Neural cell (in vitro differentiated cells): ENCODE measurements around the gene SPATA31C2. TPM values are rescaled to one million over a fixed set of nuclear protein-coding genes. Genes with fewer than 3 reads are reported as not detected.

Source experiments
- H2AFZ ChIP-seq: fragments of 200-600, 300-800 bp; sonication (generic), shearing (Covaris generic); 2 replicates; pipeline ENCODE4 v1.6.0; 2014; ENCODE audit warnings: low read depth, mild to moderate bottlenecking, antibody characterized with exemption, low read length, moderate library complexity
- H3F3A ChIP-seq: fragments of 200-600 bp; shearing (Covaris generic); 2 replicates; pipeline ENCODE4 v1.6.1; 2016; ENCODE audit warnings: mild to moderate bottlenecking, moderate library complexity, mixed read lengths, antibody characterized with exemption, low read length; ENCODE audit not compliant: insufficient read depth, poor library complexity, severe bottlenecking
- H3K27ac ChIP-seq: fragments of 200-600, 300-800 bp; sonication (generic), shearing (Covaris generic); 2 replicates; pipeline ENCODE4 v1.5.1; 2014; ENCODE audit warnings: mild to moderate bottlenecking, low read length, moderate library complexity
- H3K27me3 ChIP-seq: fragments of 300-800, 200-600 bp; sonication (generic), shearing (Covaris generic); 2 replicates; pipeline ENCODE4 v1.6.0; 2014; ENCODE audit warnings: mild to moderate bottlenecking, low read depth, low read length, moderate library complexity; ENCODE audit not compliant: insufficient read depth
- H3K36me3 ChIP-seq: fragments of 300-800, 200-600 bp; sonication (generic), shearing (Covaris generic); 2 replicates; pipeline ENCODE4 v1.5.1; 2014; ENCODE audit warnings: mild to moderate bottlenecking, antibody characterized with exemption, low read length, moderate library complexity; ENCODE audit not compliant: insufficient read depth
- H3K4me2 ChIP-seq: fragments of 300-800, 200-600 bp; sonication (generic), shearing (Covaris generic); 2 replicates; pipeline ENCODE4 v1.6.0; 2014; ENCODE audit warnings: mild to moderate bottlenecking, low read length
- H3K4me3 ChIP-seq: fragments of 300-800, 200-600 bp; sonication (generic), shearing (Covaris generic); 2 replicates; pipeline ENCODE4 v1.5.1; 2014; ENCODE audit warnings: mild to moderate bottlenecking, low read length, moderate library complexity
- H3K79me2 ChIP-seq: fragments of 200-600 bp; shearing (Covaris generic); replicated peaks from 2 replicates; pipeline ENCODE4 v1.6.0; 2014; ENCODE audit warnings: mild to moderate bottlenecking, low read length, moderate library complexity; ENCODE audit not compliant: insufficient read depth
- H3K9ac ChIP-seq: fragments of 300-800, 200-600 bp; sonication (generic), shearing (Covaris generic); 2 replicates; pipeline ENCODE4 v1.6.1; 2016; ENCODE audit warnings: mild to moderate bottlenecking, low read length, mixed read lengths
- H3K9me2 ChIP-seq: fragments of 200-600 bp; shearing (Covaris generic); 2 replicates; pipeline ENCODE4 v1.6.1; 2016; ENCODE audit warnings: mild to moderate bottlenecking, low read length, mixed read lengths; ENCODE audit not compliant: insufficient read depth
- H3K9me3 ChIP-seq: fragments of 200-600, 300-800 bp; sonication (generic), shearing (Covaris generic); 2 replicates; pipeline ENCODE4 v1.6.1; 2016; ENCODE audit warnings: mild to moderate bottlenecking, mixed run types, low read length, moderate library complexity, mixed read lengths
- H4K20me1 ChIP-seq: fragments of 200-600 bp; shearing (Covaris generic); 2 replicates; pipeline ENCODE4 v1.6.1; 2016; ENCODE audit warnings: mild to moderate bottlenecking, mixed run types; ENCODE audit not compliant: insufficient read depth
- CTCF ChIP-seq: fragments of 450-650 bp; IDR thresholded peaks from 2 replicates; pipeline ENCODE4 v1.5.1; 2014; ENCODE audit warnings: antibody characterized with exemption, mild to moderate bottlenecking, moderate library complexity; ENCODE audit not compliant: poor library complexity, severe bottlenecking
- EP300 ChIP-seq: fragments of 450-650 bp; conservative IDR thresholded peaks from 2 replicates; pipeline ENCODE4 v1.6.1; 2014; ENCODE audit warnings: antibody characterized with exemption, mild to moderate bottlenecking, moderate library complexity; ENCODE audit not compliant: poor library complexity, severe bottlenecking
- EZH2 ChIP-seq: fragments of 200-600, 300-800 bp; shearing (Covaris generic), sonication (generic); IDR thresholded peaks from 2 replicates; pipeline ENCODE4 v1.6.1; 2014; ENCODE audit warnings: antibody characterized with exemption, low read length, borderline replicate concordance, mild to moderate bottlenecking; ENCODE audit not compliant: insufficient read depth, poor library complexity, severe bottlenecking
- MXI1 ChIP-seq: fragments of 450-650 bp; conservative IDR thresholded peaks from 2 replicates; pipeline ENCODE4 v1.6.1; 2014; ENCODE audit warnings: antibody characterized with exemption, mild to moderate bottlenecking; ENCODE audit not compliant: poor library complexity, severe bottlenecking
- POLR2AphosphoS5 ChIP-seq: IDR thresholded peaks from 2 replicates; pipeline ENCODE4 v1.6.1; 2012
- RAD21 ChIP-seq: fragments of 450-650 bp; conservative IDR thresholded peaks from 2 replicates; pipeline ENCODE4 v1.6.1; 2014; ENCODE audit warnings: antibody characterized with exemption, mild to moderate bottlenecking, moderate library complexity
- SMC3 ChIP-seq: fragments of 450-650 bp; conservative IDR thresholded peaks from 2 replicates; pipeline ENCODE4 v1.6.1; 2014; ENCODE audit warnings: antibody characterized with exemption, mild to moderate bottlenecking, moderate library complexity; ENCODE audit not compliant: poor library complexity
- TAF1 ChIP-seq: IDR thresholded peaks from 2 replicates; pipeline ENCODE4 v1.6.1; 2012; ENCODE audit warnings: low read depth
- polyA plus RNA-seq: library from polyadenylated mRNA; depleted of rRNA; stranded (reverse); fragments of >200 nt; gene quantifications from 2 replicates; pipeline ENCODE4 v1.2.3, GENCODE V29; 2014
- TF ChIP-seq, protein P1 (sequence below): IDR thresholded peaks from 2 replicates; pipeline ENCODE4 v1.6.1; 2012; ENCODE audit warnings: borderline replicate concordance

Gene SPATA31C2
- polyA plus RNA-seq, 1 donor from 2014 or later, result not detected

GRCh38 chr9:88184976-88185375 lies 46.7 kb upstream of the SPATA31C2 start:
- no peaks in the 10 kb centered on the region for H3K79me2 ChIP-seq
- H3K36me3 ChIP-seq, result no peaks in the 10 kb centered on the region
- H3K4me2 ChIP-seq, result no peak overlapping the region
- TF ChIP-seq TAF1 (no peak), CTCF (no peak), EP300 (no peak), MXI1 (no peak), POLR2AphosphoS5 (no peak), EZH2 (no peak), SMC3 (no peak), RAD21 (no peak)
- TF ChIP-seq, protein P1, sequence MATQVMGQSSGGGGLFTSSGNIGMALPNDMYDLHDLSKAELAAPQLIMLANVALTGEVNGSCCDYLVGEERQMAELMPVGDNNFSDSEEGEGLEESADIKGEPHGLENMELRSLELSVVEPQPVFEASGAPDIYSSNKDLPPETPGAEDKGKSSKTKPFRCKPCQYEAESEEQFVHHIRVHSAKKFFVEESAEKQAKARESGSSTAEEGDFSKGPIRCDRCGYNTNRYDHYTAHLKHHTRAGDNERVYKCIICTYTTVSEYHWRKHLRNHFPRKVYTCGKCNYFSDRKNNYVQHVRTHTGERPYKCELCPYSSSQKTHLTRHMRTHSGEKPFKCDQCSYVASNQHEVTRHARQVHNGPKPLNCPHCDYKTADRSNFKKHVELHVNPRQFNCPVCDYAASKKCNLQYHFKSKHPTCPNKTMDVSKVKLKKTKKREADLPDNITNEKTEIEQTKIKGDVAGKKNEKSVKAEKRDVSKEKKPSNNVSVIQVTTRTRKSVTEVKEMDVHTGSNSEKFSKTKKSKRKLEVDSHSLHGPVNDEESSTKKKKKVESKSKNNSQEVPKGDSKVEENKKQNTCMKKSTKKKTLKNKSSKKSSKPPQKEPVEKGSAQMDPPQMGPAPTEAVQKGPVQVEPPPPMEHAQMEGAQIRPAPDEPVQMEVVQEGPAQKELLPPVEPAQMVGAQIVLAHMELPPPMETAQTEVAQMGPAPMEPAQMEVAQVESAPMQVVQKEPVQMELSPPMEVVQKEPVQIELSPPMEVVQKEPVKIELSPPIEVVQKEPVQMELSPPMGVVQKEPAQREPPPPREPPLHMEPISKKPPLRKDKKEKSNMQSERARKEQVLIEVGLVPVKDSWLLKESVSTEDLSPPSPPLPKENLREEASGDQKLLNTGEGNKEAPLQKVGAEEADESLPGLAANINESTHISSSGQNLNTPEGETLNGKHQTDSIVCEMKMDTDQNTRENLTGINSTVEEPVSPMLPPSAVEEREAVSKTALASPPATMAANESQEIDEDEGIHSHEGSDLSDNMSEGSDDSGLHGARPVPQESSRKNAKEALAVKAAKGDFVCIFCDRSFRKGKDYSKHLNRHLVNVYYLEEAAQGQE, result no peak
- no peak overlapping the region for H3K4me3 ChIP-seq
- H3K27me3 ChIP-seq, result no peaks in the 10 kb centered on the region
- no peak overlapping the region for H2AFZ ChIP-seq
- H3K9me3 ChIP-seq, result no peaks in the 10 kb centered on the region
- no peak overlapping the region for H3K9ac ChIP-seq
- H3K9me2 ChIP-seq, result no peaks in the 10 kb centered on the region
- no peak overlapping the region for H3K27ac ChIP-seq
- no peaks in the 10 kb centered on the region for H3F3A ChIP-seq
- no peaks in the 10 kb centered on the region for H4K20me1 ChIP-seq

GRCh38 chr9:88183798-88184495 lies 45.7 kb upstream of the SPATA31C2 start:
- H3K36me3 ChIP-seq, result no peaks in the 10 kb centered on the region
- H4K20me1 ChIP-seq, result no peaks in the 10 kb centered on the region
- no peak overlapping the region for H3K27ac ChIP-seq
- no peaks in the 10 kb centered on the region for H3K79me2 ChIP-seq
- H3K27me3 ChIP-seq, result no peaks in the 10 kb centered on the region
- no peaks in the 10 kb centered on the region for H3K9me2 ChIP-seq
- no peaks in the 10 kb centered on the region for H3K9me3 ChIP-seq
- H3F3A ChIP-seq, result no peaks in the 10 kb centered on the region
- H3K4me2 ChIP-seq, result no peak overlapping the region
- no peak overlapping the region for H2AFZ ChIP-seq
- H3K9ac ChIP-seq, result no peak overlapping the region
- no peak overlapping the region for H3K4me3 ChIP-seq
- TF ChIP-seq, protein P1, result no peak
- TF ChIP-seq RAD21, result no peak
- TF ChIP-seq SMC3, result no peak
- TF ChIP-seq EZH2, result no peak
- no peak for TF ChIP-seq MXI1
- TF ChIP-seq EP300, result no peak
- TF ChIP-seq CTCF, result no peak
- no peak for TF ChIP-seq POLR2AphosphoS5
- TF ChIP-seq TAF1, result no peak
